Spinal cord (tissue), 10 donors: ENCODE measurements around the gene RND1. TPM values are rescaled to one million over a fixed set of nuclear protein-coding genes. Genes with fewer than 3 reads are reported as not detected.

Experiments used
- DNase-seq, 6 donors: peaks; one replicate each; pipeline versions ENCODE4 v3.0.0 to v3.0.0-alpha.2; 2013 to 2015; ENCODE audit warnings: low spot score in 6 of 6, low read depth in 4 of 6
- H3K27ac ChIP-seq: one replicate; pipeline ENCODE4 v1.5.1; 2013; ENCODE audit warnings: low read depth, low read length, control low read depth
- H3K27me3 ChIP-seq: one replicate; pipeline ENCODE4 v1.6.1; 2013; ENCODE audit warnings: low read length; ENCODE audit not compliant: control insufficient read depth, insufficient read depth
- H3K36me3 ChIP-seq: one replicate; pipeline ENCODE4 v1.6.1; 2013; ENCODE audit warnings: low read length; ENCODE audit not compliant: control insufficient read depth, insufficient read depth
- H3K4me1 ChIP-seq: one replicate; pipeline ENCODE4 v1.6.1; 2013; ENCODE audit warnings: low read length; ENCODE audit not compliant: control insufficient read depth, insufficient read depth
- H3K4me3 ChIP-seq: one replicate; pipeline ENCODE4 v1.5.1; 2013; ENCODE audit warnings: low read depth, low read length, control low read depth
- H3K9me3 ChIP-seq: one replicate; pipeline ENCODE4 v1.6.1; 2013; ENCODE audit warnings: low read length; ENCODE audit not compliant: control insufficient read depth, insufficient read depth
- WGBS: methylation state at CpG from one replicate; pipeline ENCODE4 v1.1.5; 2013; ENCODE audit warnings: missing lambda C conversion rate; ENCODE audit not compliant: insufficient coverage; 5-methylcytosine and 5-hydroxymethylcytosine counted together
- polyA plus RNA-seq, 2 donors: library from polyadenylated mRNA; unstranded; fragments of 120-200 nt; gene quantifications; one replicate each; pipeline ENCODE4 v1.2.1, GENCODE V29; 2013; ENCODE audit not compliant: insufficient read length in 2 of 2
- total RNA-seq, 2 donors: library from RNA; depleted of rRNA in 1 of 2; stranded (reverse); fragments of 120-200 nt in 1 of 2; fragments of >200 nt in 1 of 2; gene quantifications; one replicate each; pipeline versions ENCODE4 v1.2.3 to v1.2.4, GENCODE V29; 2013 to 2014
- donor health status: healthy.

The RND1 gene
- total and polyA plus RNA-seq, 4 donors, result 8.5 to 45.8 (median 28.4) TPM

- Histone ChIP-seq H3K4me1 (no peaks in the 10 kb centered on the region), H3K9me3 (no peaks in the 10 kb centered on the region), H3K27me3 (no peaks in the 10 kb centered on the region), H3K27ac (no peak overlapping the region), H3K4me3 (no peak overlapping the region), H3K36me3 (peaks cover 93% of the 10 kb centered on the region)
- DNase-seq, result no peak
- 98% methylated on average over 12 of the region's 12 CpGs for WGBS
Observed at GRCh38 chr12:48832321-48833060, 33.2 kb downstream of the RND1 start.

GRCh38 chr12:48831257-48831656 lies 34.4 kb downstream of the RND1 start:
- 86% methylated on average over 4 of the region's 6 CpGs for WGBS
- Histone ChIP-seq H3K4me3 (no peak overlapping the region), H3K27me3 (no peaks in the 10 kb centered on the region), H3K36me3 (peaks cover 94% of the 10 kb centered on the region), H3K4me1 (no peaks in the 10 kb centered on the region), H3K9me3 (no peaks in the 10 kb centered on the region), H3K27ac (no peak overlapping the region)
- DNase-seq, result no peak

- DNase-seq, result no peak
- Histone ChIP-seq H3K27ac (no peak overlapping the region), H3K36me3 (peaks cover 94% of the 10 kb centered on the region), H3K27me3 (no peaks in the 10 kb centered on the region), H3K9me3 (no peaks in the 10 kb centered on the region), H3K4me3 (no peak overlapping the region), H3K4me1 (no peaks in the 10 kb centered on the region)
- WGBS, result 89% methylated on average over 10 of the region's 16 CpGs
Observed at GRCh38 chr12:48828841-48829575, 36.7 kb downstream of the RND1 start.

- Histone ChIP-seq H3K4me1 (no peaks in the 10 kb centered on the region), H3K27ac (no peak overlapping the region), H3K27me3 (no peaks in the 10 kb centered on the region), H3K4me3 (no peak overlapping the region), H3K9me3 (no peaks in the 10 kb centered on the region), H3K36me3 (peaks cover 97% of the 10 kb centered on the region)
- WGBS, result 86% methylated on average over 2 of the region's 2 CpGs
- DNase-seq, result no peak
Observed at GRCh38 chr12:48828293-48828692, 37.4 kb downstream of the RND1 start.

- Histone ChIP-seq H3K4me3 (no peak overlapping the region), H3K4me1 (no peaks in the 10 kb centered on the region), H3K36me3 (peaks cover 95% of the 10 kb centered on the region), H3K27me3 (no peaks in the 10 kb centered on the region), H3K9me3 (no peaks in the 10 kb centered on the region), H3K27ac (no peak overlapping the region)
- DNase-seq, result no peak
- WGBS, result 89% methylated on average over 16 of the region's 17 CpGs
Observed at GRCh38 chr12:48827513-48828096, 38.1 kb downstream of the RND1 start.

- Histone ChIP-seq H3K9me3 (no peaks in the 10 kb centered on the region), H3K27me3 (no peaks in the 10 kb centered on the region), H3K4me1 (no peaks in the 10 kb centered on the region), H3K4me3 (no peak overlapping the region), H3K36me3 (peaks cover 89% of the 10 kb centered on the region), H3K27ac (no peak overlapping the region)
- DNase-seq, result no peak
- 78% methylated on average over 5 of the region's 8 CpGs for WGBS
Observed at GRCh38 chr12:48827026-48827425, 38.6 kb downstream of the RND1 start.

- Histone ChIP-seq H3K27me3 (no peaks in the 10 kb centered on the region), H3K36me3 (peaks cover 82% of the 10 kb centered on the region), H3K4me3 (no peak overlapping the region), H3K4me1 (no peaks in the 10 kb centered on the region), H3K9me3 (no peaks in the 10 kb centered on the region), H3K27ac (no peak overlapping the region)
- WGBS, result 87% methylated on average over 14 of the region's 15 CpGs
- DNase-seq, result no peak
Observed at GRCh38 chr12:48826209-48826855, 39.3 kb downstream of the RND1 start.

- Histone ChIP-seq H3K36me3 (peaks cover 68% of the 10 kb centered on the region), H3K9me3 (no peaks in the 10 kb centered on the region), H3K4me1 (peaks cover 10% of the 10 kb centered on the region), H3K27me3 (no peaks in the 10 kb centered on the region), H3K4me3 (no peak overlapping the region), H3K27ac (no peak overlapping the region)
- DNase-seq, result no peak
- WGBS, result 88% methylated on average over 3 of the region's 4 CpGs
Observed at GRCh38 chr12:48824905-48825304, 40.8 kb downstream of the RND1 start.

GRCh38 chr12:48824112-48824511 lies 41.6 kb downstream of the RND1 start:
- Histone ChIP-seq H3K4me3 (no peak overlapping the region), H3K36me3 (peaks cover 60% of the 10 kb centered on the region), H3K4me1 (peaks cover 18% of the 10 kb centered on the region), H3K27me3 (no peaks in the 10 kb centered on the region), H3K9me3 (no peaks in the 10 kb centered on the region), H3K27ac (no peak overlapping the region)
- no peak for DNase-seq
- WGBS, result 55% methylated on average over 11 of the region's 12 CpGs
